ENCODE measurements around the gene ZNF574. TPM values are rescaled to one million over a fixed set of nuclear protein-coding genes. Genes with fewer than 3 reads are reported as not detected.

ZNF574 gene
- total RNA-seq, 1 donor from 2014 or later = 16.7 TPM

DNA sequence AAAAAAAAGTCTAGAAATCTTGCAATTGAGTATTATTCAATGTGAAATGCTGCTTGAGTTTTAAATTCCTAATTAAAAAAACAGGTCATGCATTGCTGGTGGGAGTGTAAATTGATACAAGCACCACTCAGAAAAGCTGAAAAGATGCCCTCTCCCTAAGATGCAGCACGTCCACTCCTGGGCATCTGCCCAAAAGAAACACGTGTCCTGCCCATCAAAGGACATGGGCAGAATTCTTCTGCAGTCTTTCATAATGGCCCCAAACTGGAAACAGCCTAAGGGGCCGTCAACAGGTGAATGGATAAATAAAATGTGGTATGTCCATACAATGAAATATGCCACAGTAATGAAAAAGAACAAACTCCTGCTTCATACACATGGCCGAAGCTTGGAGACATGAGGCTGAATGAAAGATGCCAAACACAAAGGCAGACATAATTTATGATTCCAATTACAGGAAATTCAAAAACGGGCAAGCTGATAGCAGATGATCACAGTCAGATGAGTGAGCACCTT, 48.5 kb downstream of the ZNF574 start:
- Mint-ChIP-seq H3K27me3 (no peaks in the 10 kb centered on the region), H3K4me1 (peaks cover 59% of the 10 kb centered on the region), H3K4me3 (no peak overlapping the region), H3K36me3 (ENCODE audit: low read depth) (peaks cover 60% of the 10 kb centered on the region), H3K9me3 (no peaks in the 10 kb centered on the region), H3K27ac (no peak overlapping the region)
- intact Hi-C loops (cut with micrococcal nuclease) = no loop called here
- DNase-seq = no peak

DNA sequence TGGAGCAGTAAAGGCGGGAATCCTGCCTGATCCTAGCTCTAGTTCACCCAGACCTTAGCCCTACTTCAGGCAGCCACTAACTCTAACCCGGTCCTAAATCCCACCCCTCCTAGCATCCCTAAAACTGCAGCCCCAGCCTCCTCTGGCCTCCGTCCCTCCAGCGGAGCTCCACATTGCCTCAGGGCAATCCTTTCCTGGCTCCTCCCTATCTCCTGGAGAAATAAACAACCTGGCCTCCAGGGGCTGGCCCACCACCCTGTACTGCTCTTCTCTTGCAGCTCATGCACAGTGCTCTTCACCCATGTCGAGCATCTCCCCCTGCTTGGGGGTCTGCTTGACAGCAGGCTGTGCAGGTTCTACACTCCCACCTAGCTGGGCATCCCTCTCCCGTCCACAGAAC, 49.6 kb downstream of the ZNF574 start:
- H3K27ac Mint-ChIP-seq = peak overlapping the region; percentile 45
- no peak for DNase-seq
- H3K27me3 Mint-ChIP-seq = no peaks in the 10 kb centered on the region
- no peaks in the 10 kb centered on the region for H3K9me3 Mint-ChIP-seq
- peaks cover 69% of the 10 kb centered on the region for H3K4me1 Mint-ChIP-seq
- no peak overlapping the region for H3K4me3 Mint-ChIP-seq
- peaks cover 60% of the 10 kb centered on the region for H3K36me3 Mint-ChIP-seq (ENCODE audit: low read depth)
- intact Hi-C loops (cut with micrococcal nuclease) = no loop called here

DNA sequence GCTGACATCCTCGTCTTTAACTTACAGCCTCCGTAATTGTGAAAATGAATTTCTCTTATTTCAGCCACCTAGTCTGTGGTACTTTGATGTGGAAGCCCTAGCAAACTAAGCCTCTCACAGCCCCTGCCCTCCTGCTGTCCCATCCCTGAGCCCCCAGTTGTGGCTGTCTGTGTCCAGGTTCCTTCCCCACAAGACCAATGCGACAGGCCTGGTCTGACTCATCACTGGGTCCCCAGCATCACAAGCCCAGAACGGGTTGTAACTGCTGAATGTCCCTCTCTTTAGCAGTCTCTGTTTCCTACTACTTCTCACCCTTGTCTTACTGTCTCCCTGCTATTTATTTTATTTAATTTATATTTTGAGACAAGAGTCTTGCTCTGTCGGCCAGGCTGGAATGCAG, 50.6 kb downstream of the ZNF574 start:
- no peak for DNase-seq
- H3K4me1 Mint-ChIP-seq = peaks cover 68% of the 10 kb centered on the region
- no peak overlapping the region for H3K27ac Mint-ChIP-seq
- H3K27me3 Mint-ChIP-seq = no peaks in the 10 kb centered on the region
- H3K36me3 Mint-ChIP-seq (ENCODE audit: low read depth) = peaks cover 55% of the 10 kb centered on the region
- H3K4me3 Mint-ChIP-seq = no peak overlapping the region
- H3K9me3 Mint-ChIP-seq = no peaks in the 10 kb centered on the region
- intact Hi-C loops (cut with micrococcal nuclease) = no loop called here

DNA sequence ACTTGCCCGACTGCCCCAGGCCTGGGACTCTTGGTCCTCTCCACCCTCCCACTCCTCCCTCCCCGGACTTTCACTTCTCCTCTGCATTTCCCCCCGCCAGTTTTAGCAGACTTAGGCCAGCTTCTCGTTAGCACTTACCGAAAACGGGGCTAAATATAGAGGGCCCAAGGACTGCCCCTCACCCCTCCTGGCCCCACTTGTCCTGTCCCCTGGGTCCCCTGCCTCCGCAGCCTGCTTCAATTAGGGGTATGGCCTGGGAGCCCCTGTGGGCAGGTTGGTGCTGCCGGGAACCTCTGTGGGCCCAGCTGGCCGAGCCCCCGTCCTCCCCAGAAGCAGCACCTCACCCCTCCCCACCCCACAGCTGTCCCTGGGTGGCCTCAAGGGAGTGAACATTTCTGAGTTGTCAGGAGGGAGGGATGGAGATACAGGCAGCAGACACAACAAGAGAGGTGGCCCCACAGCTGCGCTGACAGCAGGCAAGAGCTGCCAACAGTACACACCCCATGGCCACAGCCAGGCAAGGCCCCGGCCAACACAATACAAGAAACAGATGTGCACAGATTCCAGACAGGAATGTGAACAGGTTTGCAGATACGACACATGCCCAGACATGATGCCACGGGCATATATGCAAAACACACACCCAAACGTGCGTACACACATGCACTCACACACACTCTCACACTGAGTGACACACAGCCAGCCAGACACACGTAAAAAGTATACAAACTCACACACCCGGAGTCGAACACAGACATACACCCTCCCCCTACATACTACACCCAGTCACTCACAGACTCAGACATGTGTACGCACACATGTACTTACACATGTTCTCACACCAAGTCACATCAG, 53.7 kb downstream of the ZNF574 start:
- H3K4me1 Mint-ChIP-seq = peaks cover 63% of the 10 kb centered on the region
- H3K27me3 Mint-ChIP-seq = no peaks in the 10 kb centered on the region
- H3K4me3 Mint-ChIP-seq = peak overlapping the region; percentile 88
- peak overlapping the region; percentile 17 for H3K27ac Mint-ChIP-seq
- intact Hi-C loops (cut with micrococcal nuclease) = loop anchor here (5.0 to 10.0 kb wide), 2 partner anchors 173 to 295 kb away; partner anchors contain the start of genes LIPE, PAFAH1B3 and PRR19
- H3K9me3 Mint-ChIP-seq = no peaks in the 10 kb centered on the region
- no peak for DNase-seq
- peaks cover 30% of the 10 kb centered on the region for H3K36me3 Mint-ChIP-seq (ENCODE audit: low read depth)

DNA sequence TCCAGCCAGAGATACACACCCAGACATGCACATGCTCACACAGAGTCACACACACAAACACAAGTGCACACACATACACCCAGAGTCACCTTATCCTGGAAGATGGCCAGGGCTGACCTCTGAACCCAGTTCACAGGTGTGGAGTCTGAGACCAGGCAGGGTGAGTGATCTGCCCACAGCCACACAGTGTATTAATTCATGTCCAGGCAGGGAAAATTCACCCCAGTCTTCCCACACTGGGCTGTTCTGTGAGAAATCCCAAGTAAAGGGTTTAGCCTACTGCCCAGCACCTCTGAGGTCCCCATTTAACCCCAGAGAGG, 54.2 kb downstream of the ZNF574 start:
- Mint-ChIP-seq H3K27me3 (no peaks in the 10 kb centered on the region), H3K4me1 (peaks cover 66% of the 10 kb centered on the region), H3K36me3 (ENCODE audit: low read depth) (peaks cover 25% of the 10 kb centered on the region), H3K27ac (peak overlapping the region; percentile 39), H3K4me3 (peak overlapping the region; percentile 88), H3K9me3 (no peaks in the 10 kb centered on the region)
- DNase-seq = no peak
- intact Hi-C loops (cut with micrococcal nuclease) = loop anchor here (5.0 to 10.0 kb wide), 2 partner anchors 172 to 295 kb away; partner anchors contain the start of genes LIPE, PAFAH1B3 and PRR19

Other genes starting within 250 kb of the ZNF574 start
- not detected in 2 replicates for gene LYPD4, start 231.5 kb upstream of the ZNF574 start, total RNA-seq
- not detected in 2 replicates for gene DMRTC2, start 231.1 kb upstream of the ZNF574 start, total RNA-seq
- 2,909 and 2,931 TPM in 2 replicates for gene RPS19, start 215.9 kb upstream of the ZNF574 start, total RNA-seq
- 2.6 and 2.7 TPM in 2 replicates for gene CD79A, start 198.9 kb upstream of the ZNF574 start, total RNA-seq
- gene ARHGEF1, start 193.0 kb upstream of the ZNF574 start, total RNA-seq = 365 and 378 TPM in 2 replicates
- gene ERFL, start 147.7 kb upstream of the ZNF574 start, total RNA-seq = 3.1 and 4.2 TPM in 2 replicates
- 37.2 and 41.5 TPM in 2 replicates for gene RABAC1, start 116.8 kb upstream of the ZNF574 start, total RNA-seq
- 0.68 and 1.2 TPM in 2 replicates for gene ATP1A3, start 81.9 kb upstream of the ZNF574 start, total RNA-seq
- gene GRIK5, start 6.0 kb upstream of the ZNF574 start, total RNA-seq = 3.9 and 4.9 TPM in 2 replicates
- 71.5 and 72.0 TPM in 2 replicates for gene POU2F2, start 56.3 kb downstream of the ZNF574 start, total RNA-seq
- 28.7 and 34.8 TPM in 2 replicates for gene DEDD2, start 141.5 kb downstream of the ZNF574 start, total RNA-seq
- 19.0 and 20.1 TPM in 2 replicates for gene ZNF526, start 144.1 kb downstream of the ZNF574 start, total RNA-seq
- 50.7 and 52.6 TPM in 2 replicates for gene GSK3A, start 166.4 kb downstream of the ZNF574 start, total RNA-seq
- gene ERF, start 179.0 kb downstream of the ZNF574 start, total RNA-seq = 71.6 and 82.3 TPM in 2 replicates
- 61.2 and 65.6 TPM in 2 replicates for gene CIC, start 193.1 kb downstream of the ZNF574 start, total RNA-seq
- gene PRR19, start 226.0 kb downstream of the ZNF574 start, total RNA-seq = 1.3 and 1.6 TPM in 2 replicates
- 49.1 and 50.4 TPM in 2 replicates for gene PAFAH1B3, start 226.5 kb downstream of the ZNF574 start, total RNA-seq
- 0.78 and 0.82 TPM in 2 replicates for gene TMEM145, start 237.1 kb downstream of the ZNF574 start, total RNA-seq
- 8.4 and 9.1 TPM in 2 replicates for gene MEGF8, start 249.5 kb downstream of the ZNF574 start, total RNA-seq